IMR-90 (cell line): ENCODE measurements around the gene TMEM8B. TPM values are rescaled to one million over a fixed set of nuclear protein-coding genes. Genes with fewer than 3 reads are reported as not detected.

Source experiments
- ATAC-seq: fragments of 200-7000 bp; cut with Tn5 transposase; 2 replicates; pipeline ENCODE4 v1.9.1; 2020; ENCODE audit warnings: low read depth, mild to moderate bottlenecking, moderate library complexity
- BruUV-seq: library from RNA; stranded (reverse); fragments of 400-500 nt; replicated peaks from 2 replicates; lab custom pipeline; 2021; lab: Mats Ljungman, UMichigan
- CTCF ChIA-PET: fragments of 300-600 bp; formaldehyde crosslinking; extraction: SDS; loops from one replicate; lab custom pipeline; 2021; ENCODE audit warnings: antibody characterized with exemption; lab: Yijun Ruan, JAX
- POLR2A ChIA-PET: fragments of 300-600 bp; sonication (Branson Sonifier 250); formaldehyde crosslinking; loops from one replicate; lab custom pipeline; 2022; ENCODE audit warnings: antibody characterized with exemption; ENCODE audit not compliant: unreplicated experiment; lab: Charles Lee
- DNase-seq: peaks from one replicate; pipeline ENCODE4 v3.0.0; 2013
- H2AFZ ChIP-seq: replicated peaks from 2 replicates; pipeline ENCODE3; 2013; ENCODE audit warnings: low read length, mild to moderate bottlenecking; ENCODE audit not compliant: poor library complexity
- H2AK5ac ChIP-seq: 2 replicates; pipeline ENCODE4 v1.6.1; 2013; ENCODE audit warnings: low read depth, low read length, inconsistent platforms
- H2AK9ac ChIP-seq: replicated peaks from 2 replicates; pipeline ENCODE3; 2013; ENCODE audit warnings: mild to moderate bottlenecking, low read depth, low read length, moderate library complexity; ENCODE audit not compliant: poor library complexity
- H2BK120ac ChIP-seq: 2 replicates; pipeline ENCODE4 v1.6.1; 2013; ENCODE audit warnings: low read depth, low read length, inconsistent platforms
- H2BK15ac ChIP-seq: 3 replicates; pipeline ENCODE4 v1.6.1; 2013; ENCODE audit warnings: low read depth, low read length, inconsistent platforms
- H2BK20ac ChIP-seq: 2 replicates; pipeline ENCODE4 v1.6.1; 2013; ENCODE audit warnings: low read depth, mild to moderate bottlenecking, inconsistent platforms, low read length, moderate library complexity
- H2BK5ac ChIP-seq: 2 replicates; pipeline ENCODE4 v1.6.1; 2013; ENCODE audit warnings: mild to moderate bottlenecking, low read depth, low read length, inconsistent platforms; ENCODE audit not compliant: poor library complexity, severe bottlenecking
- H3K14ac ChIP-seq: replicated peaks from 2 replicates; pipeline ENCODE4 v1.6.1; 2013; ENCODE audit warnings: low read depth, low read length, inconsistent platforms
- H3K18ac ChIP-seq: 2 replicates; pipeline ENCODE4 v1.6.1; 2013; ENCODE audit warnings: low read depth, low read length, control low read depth
- H3K23ac ChIP-seq: 2 replicates; pipeline ENCODE4 v1.6.1; 2013; ENCODE audit warnings: low read depth, low read length, inconsistent platforms
- H3K27ac ChIP-seq: 2 replicates; pipeline ENCODE4 v1.5.1; 2013; ENCODE audit warnings: mild to moderate bottlenecking, control low read depth, low read length; ENCODE audit not compliant: insufficient read depth
- H3K27me3 ChIP-seq: 2 replicates; pipeline ENCODE4 v1.6.1; 2013; ENCODE audit warnings: low read length; ENCODE audit not compliant: control insufficient read depth, insufficient read depth
- H3K36me3 ChIP-seq: 2 replicates; pipeline ENCODE4 v1.6.1; 2013; ENCODE audit warnings: low read length, mixed read lengths; ENCODE audit not compliant: control insufficient read depth, insufficient read depth
- H3K4ac ChIP-seq: 2 replicates; pipeline ENCODE4 v1.6.1; 2013; ENCODE audit warnings: low read depth, low read length, inconsistent platforms
- H3K4me1 ChIP-seq: 2 replicates; pipeline ENCODE4 v1.6.1; 2013; ENCODE audit warnings: low read length, mixed read lengths; ENCODE audit not compliant: control insufficient read depth, insufficient read depth
- H3K4me2 ChIP-seq: 2 replicates; pipeline ENCODE4 v1.6.1; 2013; ENCODE audit warnings: low read depth, mild to moderate bottlenecking, control low read depth, low read length, moderate library complexity
- H3K4me3 ChIP-seq: 2 replicates; pipeline ENCODE4 v1.5.1; 2013; ENCODE audit warnings: low read depth, mild to moderate bottlenecking, control low read depth, low read length, moderate library complexity; ENCODE audit not compliant: insufficient read depth
- H3K56ac ChIP-seq: 2 replicates; pipeline ENCODE4 v1.6.1; 2013; ENCODE audit warnings: low read length, inconsistent platforms; ENCODE audit not compliant: insufficient read depth; ENCODE audit errors: extremely low read depth
- H3K79me1 ChIP-seq, 2 experiments: 2 replicates each; pipeline ENCODE4 v1.6.1; 2013; ENCODE audit warnings: low read length in 2 of 2, inconsistent platforms in 1 of 2, low read depth in 1 of 2
- H3K9ac ChIP-seq: 2 replicates; pipeline ENCODE4 v1.6.1; 2013; ENCODE audit warnings: low read depth, low read length, control low read depth
- H3K9me1 ChIP-seq: 2 replicates; pipeline ENCODE4 v1.6.1; 2013; ENCODE audit warnings: low read length, inconsistent platforms; ENCODE audit not compliant: insufficient read depth
- H3K9me3 ChIP-seq: 2 replicates; pipeline ENCODE4 v1.6.1; 2013; ENCODE audit warnings: low read length; ENCODE audit not compliant: control insufficient read depth, insufficient read depth
- H4K20me1 ChIP-seq: 2 replicates; pipeline ENCODE4 v1.6.1; 2013; ENCODE audit warnings: low read length, inconsistent platforms; ENCODE audit not compliant: insufficient read depth
- H4K5ac ChIP-seq: 2 replicates; pipeline ENCODE4 v1.6.1; 2013; ENCODE audit warnings: mild to moderate bottlenecking, low read depth, low read length, control low read depth
- H4K8ac ChIP-seq, 2 experiments: 2 replicates each; pipeline ENCODE4 v1.6.1; 2013; ENCODE audit warnings: low read depth in 2 of 2, low read length in 2 of 2, control low read depth in 1 of 2, inconsistent platforms in 1 of 2
- H4K91ac ChIP-seq: 2 replicates; pipeline ENCODE4 v1.6.1; 2013; ENCODE audit warnings: low read depth, low read length, inconsistent platforms; ENCODE audit not compliant: insufficient read depth
- BHLHE40 ChIP-seq: fragments of 150-350 bp; IDR thresholded peaks from 2 replicates; pipeline ENCODE4 v1.6.1; 2016; ENCODE audit warnings: mild to moderate bottlenecking, low read depth, low read length
- CTCF ChIP-seq: conservative IDR thresholded peaks from 2 replicates; pipeline ENCODE4 v1.5.1; 2012; ENCODE audit warnings: mild to moderate bottlenecking, low read depth, low read length, improper control_type of control experiment
- MAZ ChIP-seq: IDR thresholded peaks from 2 replicates; pipeline ENCODE4 v1.6.1; 2012; ENCODE audit warnings: low read depth, mild to moderate bottlenecking, low read length, improper control_type of control experiment, moderate library complexity, borderline replicate concordance
- RAD21 ChIP-seq: IDR thresholded peaks from 2 replicates; pipeline ENCODE4 v1.6.1; 2012; ENCODE audit warnings: low read length, improper control_type of control experiment
- RFX5 ChIP-seq: IDR thresholded peaks from 2 replicates; pipeline ENCODE4 v1.8.0; 2012; ENCODE audit warnings: low read depth, mild to moderate bottlenecking, low read length, moderate library complexity
- SMC3 ChIP-seq: fragments of 150-350 bp; IDR thresholded peaks from 2 replicates; pipeline ENCODE4 v1.6.1; 2016; ENCODE audit warnings: low read depth, mild to moderate bottlenecking, antibody characterized with exemption, low read length, moderate library complexity
- WGBS, 2 experiments: methylation state at CpG; one replicate each; pipeline versions ENCODE4 v1.1.5 to v1.1.7; 2013; ENCODE audit warnings: missing lambda C conversion rate in 2 of 2; ENCODE audit not compliant: insufficient read length in 1 of 2; ENCODE audit errors: extremely low coverage in 2 of 2; 5-methylcytosine and 5-hydroxymethylcytosine counted together
- dilution Hi-C: fragments of 300-500 bp; cut with HindIII; formaldehyde crosslinking; loops from one replicate; pipeline ENCODE4 v1.14.3; 2018; ENCODE audit warnings: low sequenced_read_pairs; ENCODE audit not compliant: unreplicated experiment
- in situ Hi-C: fragments of 300-500 bp; cut with MboI; formaldehyde crosslinking; loops from 3 replicates; pipeline ENCODE4 v1.14.3; 2019; ENCODE audit warnings: low sequenced_read_pairs, inconsistent platforms, mixed read lengths
- intact Hi-C: fragments of 100-400 bp; cut with micrococcal nuclease; formaldehyde crosslinking; loops from 2 replicates; pipeline ENCODE4 v1.10.0; 2022
- polyA plus RNA-seq, 3 experiments: library from polyadenylated mRNA; depleted of rRNA; stranded (reverse); fragments of >200 nt; gene quantifications; 2 replicates each; pipeline ENCODE4 v1.2.3, GENCODE V29; 2012; ENCODE audit warnings: low replicate concordance in 1 of 3
- total RNA-seq: library from RNA; depleted of rRNA; stranded (reverse); fragments of >200 nt; gene quantifications from 2 replicates; pipeline ENCODE4 v1.2.3, GENCODE V29; 2012
- TF ChIP-seq, protein P1 (sequence below): fragments of 150-350 bp; IDR thresholded peaks from 2 replicates; pipeline ENCODE4 v1.6.1; 2017; ENCODE audit warnings: mild to moderate bottlenecking, antibody characterized with exemption, low read length, low read depth
- TF ChIP-seq, protein P2 (sequence below): fragments of 150-350 bp; IDR thresholded peaks from 2 replicates; pipeline ENCODE4 v1.6.1; 2016; ENCODE audit warnings: low read depth, mild to moderate bottlenecking, low read length, moderate library complexity, borderline replicate concordance

The TMEM8B gene
- total and polyA plus RNA-seq, 2 of the 4 experiments (the other 2 are of a cell fraction), result 0.72 to 8.3 TPM

- Histone ChIP-seq H2AFZ (no peak overlapping the region), H4K20me1 (no peaks in the 10 kb centered on the region), H3K4ac (no peak overlapping the region), H2BK15ac (no peak overlapping the region), H2AK5ac (no peak overlapping the region), H3K9me3 (no peaks in the 10 kb centered on the region), H3K9me1 (no peaks in the 10 kb centered on the region), H3K27ac (no peak overlapping the region), H2BK120ac (no peak overlapping the region), H3K56ac (no peak overlapping the region), H4K8ac (no peak overlapping the region), H3K14ac (no peak overlapping the region), H3K4me3 (no peak overlapping the region), H3K18ac (no peak overlapping the region), H2AK9ac (no peak overlapping the region), H2BK5ac (no peak overlapping the region), H3K4me2 (no peak overlapping the region), H3K9ac (no peak overlapping the region), H4K91ac (no peak overlapping the region), H4K5ac (no peak overlapping the region), H3K79me1 (no peaks in the 10 kb centered on the region), H3K4me1 (no peaks in the 10 kb centered on the region), H3K36me3 (no peaks in the 10 kb centered on the region), H2BK20ac (no peak overlapping the region), H3K23ac (no peak overlapping the region), H3K27me3 (peaks cover 24% of the 10 kb centered on the region)
- ChIA-PET POLR2A (no interaction called here), CTCF (no interaction called here)
- no CpG with 5 or more reads among the region's 2 CpGs for WGBS, 2 experiments
- DNase-seq, result no peak
- in situ Hi-C loops (no loop called here), intact Hi-C loops (no loop called here), dilution Hi-C loops (no loop called here)
- no TSS peak for BruUV-seq
- ATAC-seq, result no peak
- TF ChIP-seq RAD21, result no peak
- no peak for TF ChIP-seq RFX5
- no peak for TF ChIP-seq MAZ
- no peak for TF ChIP-seq SMC3
- TF ChIP-seq BHLHE40, result no peak
- TF ChIP-seq, protein P1, sequence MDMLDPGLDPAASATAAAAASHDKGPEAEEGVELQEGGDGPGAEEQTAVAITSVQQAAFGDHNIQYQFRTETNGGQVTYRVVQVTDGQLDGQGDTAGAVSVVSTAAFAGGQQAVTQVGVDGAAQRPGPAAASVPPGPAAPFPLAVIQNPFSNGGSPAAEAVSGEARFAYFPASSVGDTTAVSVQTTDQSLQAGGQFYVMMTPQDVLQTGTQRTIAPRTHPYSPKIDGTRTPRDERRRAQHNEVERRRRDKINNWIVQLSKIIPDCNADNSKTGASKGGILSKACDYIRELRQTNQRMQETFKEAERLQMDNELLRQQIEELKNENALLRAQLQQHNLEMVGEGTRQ, result no peak
- no peak for TF ChIP-seq CTCF
- TF ChIP-seq, protein P2, sequence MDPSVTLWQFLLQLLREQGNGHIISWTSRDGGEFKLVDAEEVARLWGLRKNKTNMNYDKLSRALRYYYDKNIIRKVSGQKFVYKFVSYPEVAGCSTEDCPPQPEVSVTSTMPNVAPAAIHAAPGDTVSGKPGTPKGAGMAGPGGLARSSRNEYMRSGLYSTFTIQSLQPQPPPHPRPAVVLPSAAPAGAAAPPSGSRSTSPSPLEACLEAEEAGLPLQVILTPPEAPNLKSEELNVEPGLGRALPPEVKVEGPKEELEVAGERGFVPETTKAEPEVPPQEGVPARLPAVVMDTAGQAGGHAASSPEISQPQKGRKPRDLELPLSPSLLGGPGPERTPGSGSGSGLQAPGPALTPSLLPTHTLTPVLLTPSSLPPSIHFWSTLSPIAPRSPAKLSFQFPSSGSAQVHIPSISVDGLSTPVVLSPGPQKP, result no peak
Observed at GRCh38 chr9:35899021-35899420, 70.0 kb downstream of the TMEM8B start.
